IMR-90 (cell line): ENCODE data around the gene LIAS. TPM values are rescaled to one million over a fixed set of nuclear protein-coding genes. Genes with fewer than 3 reads are reported as not detected.

Source experiments
- ATAC-seq: fragments of 200-7000 bp; cut with Tn5 transposase; 2 replicates; pipeline ENCODE4 v1.9.1; 2020; ENCODE audit warnings: low read depth, mild to moderate bottlenecking, moderate library complexity
- BruUV-seq: library from RNA; stranded (reverse); fragments of 400-500 nt; replicated peaks from 2 replicates; lab custom pipeline; 2021; lab: Mats Ljungman, UMichigan
- CTCF ChIA-PET: fragments of 300-600 bp; formaldehyde crosslinking; extraction: SDS; loops from one replicate; lab custom pipeline; 2021; ENCODE audit warnings: antibody characterized with exemption; lab: Yijun Ruan, JAX
- POLR2A ChIA-PET: fragments of 300-600 bp; sonication (Branson Sonifier 250); formaldehyde crosslinking; loops from one replicate; lab custom pipeline; 2022; ENCODE audit warnings: antibody characterized with exemption; ENCODE audit not compliant: unreplicated experiment; lab: Charles Lee
- DNase-seq: peaks from one replicate; pipeline ENCODE4 v3.0.0; 2013
- H2AFZ ChIP-seq: replicated peaks from 2 replicates; pipeline ENCODE3; 2013; ENCODE audit warnings: low read length, mild to moderate bottlenecking; ENCODE audit not compliant: poor library complexity
- H2AK5ac ChIP-seq: 2 replicates; pipeline ENCODE4 v1.6.1; 2013; ENCODE audit warnings: low read depth, low read length, inconsistent platforms
- H2AK9ac ChIP-seq: replicated peaks from 2 replicates; pipeline ENCODE3; 2013; ENCODE audit warnings: mild to moderate bottlenecking, low read depth, low read length, moderate library complexity; ENCODE audit not compliant: poor library complexity
- H2BK120ac ChIP-seq: 2 replicates; pipeline ENCODE4 v1.6.1; 2013; ENCODE audit warnings: low read depth, low read length, inconsistent platforms
- H2BK15ac ChIP-seq: 3 replicates; pipeline ENCODE4 v1.6.1; 2013; ENCODE audit warnings: low read depth, low read length, inconsistent platforms
- H2BK20ac ChIP-seq: 2 replicates; pipeline ENCODE4 v1.6.1; 2013; ENCODE audit warnings: low read depth, mild to moderate bottlenecking, inconsistent platforms, low read length, moderate library complexity
- H2BK5ac ChIP-seq: 2 replicates; pipeline ENCODE4 v1.6.1; 2013; ENCODE audit warnings: mild to moderate bottlenecking, low read depth, low read length, inconsistent platforms; ENCODE audit not compliant: poor library complexity, severe bottlenecking
- H3K14ac ChIP-seq: replicated peaks from 2 replicates; pipeline ENCODE4 v1.6.1; 2013; ENCODE audit warnings: low read depth, low read length, inconsistent platforms
- H3K18ac ChIP-seq: 2 replicates; pipeline ENCODE4 v1.6.1; 2013; ENCODE audit warnings: low read depth, low read length, control low read depth
- H3K23ac ChIP-seq: 2 replicates; pipeline ENCODE4 v1.6.1; 2013; ENCODE audit warnings: low read depth, low read length, inconsistent platforms
- H3K27ac ChIP-seq: 2 replicates; pipeline ENCODE4 v1.5.1; 2013; ENCODE audit warnings: mild to moderate bottlenecking, control low read depth, low read length; ENCODE audit not compliant: insufficient read depth
- H3K27me3 ChIP-seq: 2 replicates; pipeline ENCODE4 v1.6.1; 2013; ENCODE audit warnings: low read length; ENCODE audit not compliant: control insufficient read depth, insufficient read depth
- H3K36me3 ChIP-seq: 2 replicates; pipeline ENCODE4 v1.6.1; 2013; ENCODE audit warnings: low read length, mixed read lengths; ENCODE audit not compliant: control insufficient read depth, insufficient read depth
- H3K4ac ChIP-seq: 2 replicates; pipeline ENCODE4 v1.6.1; 2013; ENCODE audit warnings: low read depth, low read length, inconsistent platforms
- H3K4me1 ChIP-seq: 2 replicates; pipeline ENCODE4 v1.6.1; 2013; ENCODE audit warnings: low read length, mixed read lengths; ENCODE audit not compliant: control insufficient read depth, insufficient read depth
- H3K4me2 ChIP-seq: 2 replicates; pipeline ENCODE4 v1.6.1; 2013; ENCODE audit warnings: low read depth, mild to moderate bottlenecking, control low read depth, low read length, moderate library complexity
- H3K4me3 ChIP-seq: 2 replicates; pipeline ENCODE4 v1.5.1; 2013; ENCODE audit warnings: low read depth, mild to moderate bottlenecking, control low read depth, low read length, moderate library complexity; ENCODE audit not compliant: insufficient read depth
- H3K56ac ChIP-seq: 2 replicates; pipeline ENCODE4 v1.6.1; 2013; ENCODE audit warnings: low read length, inconsistent platforms; ENCODE audit not compliant: insufficient read depth; ENCODE audit errors: extremely low read depth
- H3K79me1 ChIP-seq, 2 experiments: 2 replicates each; pipeline ENCODE4 v1.6.1; 2013; ENCODE audit warnings: low read length in 2 of 2, inconsistent platforms in 1 of 2, low read depth in 1 of 2
- H3K9ac ChIP-seq: 2 replicates; pipeline ENCODE4 v1.6.1; 2013; ENCODE audit warnings: low read depth, low read length, control low read depth
- H3K9me1 ChIP-seq: 2 replicates; pipeline ENCODE4 v1.6.1; 2013; ENCODE audit warnings: low read length, inconsistent platforms; ENCODE audit not compliant: insufficient read depth
- H3K9me3 ChIP-seq: 2 replicates; pipeline ENCODE4 v1.6.1; 2013; ENCODE audit warnings: low read length; ENCODE audit not compliant: control insufficient read depth, insufficient read depth
- H4K20me1 ChIP-seq: 2 replicates; pipeline ENCODE4 v1.6.1; 2013; ENCODE audit warnings: low read length, inconsistent platforms; ENCODE audit not compliant: insufficient read depth
- H4K5ac ChIP-seq: 2 replicates; pipeline ENCODE4 v1.6.1; 2013; ENCODE audit warnings: mild to moderate bottlenecking, low read depth, low read length, control low read depth
- H4K8ac ChIP-seq, 2 experiments: 2 replicates each; pipeline ENCODE4 v1.6.1; 2013; ENCODE audit warnings: low read depth in 2 of 2, low read length in 2 of 2, control low read depth in 1 of 2, inconsistent platforms in 1 of 2
- H4K91ac ChIP-seq: 2 replicates; pipeline ENCODE4 v1.6.1; 2013; ENCODE audit warnings: low read depth, low read length, inconsistent platforms; ENCODE audit not compliant: insufficient read depth
- BHLHE40 ChIP-seq: fragments of 150-350 bp; IDR thresholded peaks from 2 replicates; pipeline ENCODE4 v1.6.1; 2016; ENCODE audit warnings: mild to moderate bottlenecking, low read depth, low read length
- MXI1 ChIP-seq: IDR thresholded peaks from 2 replicates; pipeline ENCODE4 v1.6.1; 2012; ENCODE audit warnings: low read depth, mild to moderate bottlenecking, low read length, moderate library complexity, borderline replicate concordance
- POLR2A ChIP-seq: IDR thresholded peaks from 2 replicates; pipeline ENCODE4 v1.6.1; 2012; ENCODE audit warnings: mild to moderate bottlenecking, low read depth, low read length
- RAD21 ChIP-seq: IDR thresholded peaks from 2 replicates; pipeline ENCODE4 v1.6.1; 2012; ENCODE audit warnings: low read length, improper control_type of control experiment
- SMC3 ChIP-seq: fragments of 150-350 bp; IDR thresholded peaks from 2 replicates; pipeline ENCODE4 v1.6.1; 2016; ENCODE audit warnings: low read depth, mild to moderate bottlenecking, antibody characterized with exemption, low read length, moderate library complexity
- WGBS, 2 experiments: methylation state at CpG; one replicate each; pipeline versions ENCODE4 v1.1.5 to v1.1.7; 2013; ENCODE audit warnings: missing lambda C conversion rate in 2 of 2; ENCODE audit not compliant: insufficient read length in 1 of 2; ENCODE audit errors: extremely low coverage in 2 of 2; 5-methylcytosine and 5-hydroxymethylcytosine counted together
- dilution Hi-C: fragments of 300-500 bp; cut with HindIII; formaldehyde crosslinking; loops from one replicate; pipeline ENCODE4 v1.14.3; 2018; ENCODE audit warnings: low sequenced_read_pairs; ENCODE audit not compliant: unreplicated experiment
- in situ Hi-C: fragments of 300-500 bp; cut with MboI; formaldehyde crosslinking; loops from 3 replicates; pipeline ENCODE4 v1.14.3; 2019; ENCODE audit warnings: low sequenced_read_pairs, inconsistent platforms, mixed read lengths
- intact Hi-C: fragments of 100-400 bp; cut with micrococcal nuclease; formaldehyde crosslinking; loops from 2 replicates; pipeline ENCODE4 v1.10.0; 2022
- polyA plus RNA-seq, 3 experiments: library from polyadenylated mRNA; depleted of rRNA; stranded (reverse); fragments of >200 nt; gene quantifications; 2 replicates each; pipeline ENCODE4 v1.2.3, GENCODE V29; 2012; ENCODE audit warnings: low replicate concordance in 1 of 3
- total RNA-seq: library from RNA; depleted of rRNA; stranded (reverse); fragments of >200 nt; gene quantifications from 2 replicates; pipeline ENCODE4 v1.2.3, GENCODE V29; 2012
- TF ChIP-seq, protein P1 (sequence below): fragments of 150-350 bp; IDR thresholded peaks from 2 replicates; pipeline ENCODE4 v1.6.1; 2017; ENCODE audit warnings: mild to moderate bottlenecking, antibody characterized with exemption, low read length, low read depth

LIAS gene
- total and polyA plus RNA-seq, 2 of the 4 experiments (the other 2 are of a cell fraction) = 3.2 to 7.8 TPM

DNA sequence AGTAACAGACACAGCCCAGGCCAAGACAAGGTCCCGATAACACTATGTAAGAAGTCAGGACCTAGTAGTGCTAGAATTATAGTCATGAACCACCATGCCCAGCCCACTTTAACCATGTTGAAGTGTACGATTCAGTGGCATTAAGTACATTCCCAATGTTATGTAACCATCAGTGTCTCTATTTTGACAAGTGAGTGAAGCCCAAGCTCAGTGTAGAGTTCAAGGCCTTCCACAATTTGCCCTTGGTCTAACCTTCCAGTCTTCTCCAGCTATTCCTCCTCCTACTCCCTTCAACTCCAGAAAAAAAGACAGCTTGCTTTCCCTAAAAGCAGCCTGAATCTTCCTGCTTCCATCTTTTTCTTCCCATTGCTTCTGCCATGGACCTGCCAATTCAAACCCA is 31.5 kb downstream of the LIAS start:
- DNase-seq (no peak), ATAC-seq (no peak)
- no TSS peak for BruUV-seq
- intact Hi-C loops = no loop called here
- Histone ChIP-seq H2BK20ac (no peak overlapping the region), H3K9ac (no peak overlapping the region), H3K4me1 (no peaks in the 10 kb centered on the region), H3K18ac (no peak overlapping the region), H2AK9ac (no peak overlapping the region), H3K56ac (no peak overlapping the region), H3K14ac (no peak overlapping the region), H3K4ac (no peak overlapping the region), H2BK15ac (no peak overlapping the region), H4K20me1 (no peaks in the 10 kb centered on the region), H3K23ac (no peak overlapping the region), H2BK120ac (no peak overlapping the region), H3K27ac (no peak overlapping the region), H3K27me3 (no peaks in the 10 kb centered on the region), H3K9me1 (no peaks in the 10 kb centered on the region), H4K5ac (no peak overlapping the region), H4K8ac (no peak overlapping the region), H2AK5ac (no peak overlapping the region), H4K91ac (no peak overlapping the region), H2AFZ (no peak overlapping the region), H3K9me3 (no peaks in the 10 kb centered on the region), H3K4me3 (no peak overlapping the region), H2BK5ac (no peak overlapping the region), H3K36me3 (no peaks in the 10 kb centered on the region), H3K79me1 (no peaks in the 10 kb centered on the region), H3K4me2 (no peak overlapping the region)
- CTCF ChIA-PET = interaction anchor here (1.0 kb wide), 1 partner anchor 19 kb away, joined by 3 read pairs; no protein-coding TSS in a partner anchor
- dilution Hi-C loops = no loop called here
- WGBS, 2 experiments = no CpG with 5 or more reads among the region's 2 CpGs
- in situ Hi-C loops = no loop called here
- POLR2A ChIA-PET = no interaction called here
- TF ChIP-seq, protein P1, sequence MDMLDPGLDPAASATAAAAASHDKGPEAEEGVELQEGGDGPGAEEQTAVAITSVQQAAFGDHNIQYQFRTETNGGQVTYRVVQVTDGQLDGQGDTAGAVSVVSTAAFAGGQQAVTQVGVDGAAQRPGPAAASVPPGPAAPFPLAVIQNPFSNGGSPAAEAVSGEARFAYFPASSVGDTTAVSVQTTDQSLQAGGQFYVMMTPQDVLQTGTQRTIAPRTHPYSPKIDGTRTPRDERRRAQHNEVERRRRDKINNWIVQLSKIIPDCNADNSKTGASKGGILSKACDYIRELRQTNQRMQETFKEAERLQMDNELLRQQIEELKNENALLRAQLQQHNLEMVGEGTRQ = no peak
- TF ChIP-seq POLR2A (no peak), BHLHE40 (no peak), MXI1 (no peak), RAD21 (no peak), SMC3 (no peak)
